Stimulated activated CD4-positive, alpha-beta T cell treated with anti-CD3 and anti-CD28 coated beads, Interleukin-2, amount 100 ng/mL, for 48 hours (primary cell): Measurements from ENCODE around the gene PKMYT1.
"Not testable (repeated sequence)": the region's sequence is repeated elsewhere in the genome, so short reads cannot be mapped to it uniquely, and the experiment has no call there.

Source experiments
- DNase-seq, 2 donors: peaks; one replicate each; pipeline ENCODE4 v3.0.0-alpha.2; 2020

Gene PKMYT1

GRCh38 chr16:2955779-2956578 lies 24.3 kb downstream of the PKMYT1 start:
- DNase-seq, result no peak

GRCh38 chr16:2955438-2955778 lies 24.8 kb downstream of the PKMYT1 start:
- DNase-seq, result no peak

- no peak for DNase-seq
Measured at GRCh38 chr16:2954656-2955381, 25.4 kb downstream of the PKMYT1 start.

GRCh38 chr16:2953706-2954627 lies 26.3 kb downstream of the PKMYT1 start:
- DNase-seq, result no peak

- DNase-seq, result no peak
Measured at GRCh38 chr16:2952679-2953078, 27.6 kb downstream of the PKMYT1 start.

GRCh38 chr16:2950773-2951172 lies 29.5 kb downstream of the PKMYT1 start:
- no peak for DNase-seq

- DNase-seq, result no peak
Measured at GRCh38 chr16:2950353-2950724, 29.9 kb downstream of the PKMYT1 start.

- DNase-seq, result no peak
Measured at GRCh38 chr16:2949705-2950352, 30.4 kb downstream of the PKMYT1 start.

- DNase-seq, result no peak
Measured at GRCh38 chr16:2948807-2949704, 31.2 kb downstream of the PKMYT1 start.

- no peak for DNase-seq
Measured at GRCh38 chr16:2946649-2947048, 33.6 kb downstream of the PKMYT1 start.

- not testable (repeated sequence) for DNase-seq
Measured at GRCh38 chr16:2943716-2944115, 36.5 kb downstream of the PKMYT1 start.

GRCh38 chr16:2942045-2942444 lies 38.2 kb downstream of the PKMYT1 start:
- no peak for DNase-seq

- no peak for DNase-seq
Measured at GRCh38 chr16:2939968-2940367, 40.3 kb downstream of the PKMYT1 start.

- DNase-seq, result no peak
Measured at GRCh38 chr16:2938206-2938605, 42.0 kb downstream of the PKMYT1 start.

- DNase-seq, result no peak
Measured at GRCh38 chr16:2937170-2937569, 43.1 kb downstream of the PKMYT1 start.

GRCh38 chr16:2936436-2937011 lies 43.7 kb downstream of the PKMYT1 start:
- DNase-seq, result no peak

GRCh38 chr16:2934450-2934849 lies 45.8 kb downstream of the PKMYT1 start:
- no peak for DNase-seq

GRCh38 chr16:2933701-2934100 lies 46.5 kb downstream of the PKMYT1 start:
- DNase-seq, result no peak

- DNase-seq, result no peak
Measured at GRCh38 chr16:2933136-2933535, 47.1 kb downstream of the PKMYT1 start.

- not testable (repeated sequence) for DNase-seq
Measured at GRCh38 chr16:2931231-2931914, 48.9 kb downstream of the PKMYT1 start.

GRCh38 chr16:2930236-2930635 lies 50.0 kb downstream of the PKMYT1 start:
- DNase-seq, result no peak
